Measurements from ENCODE around the gene KRT6C.
"Not testable (repeated sequence)": the region's sequence is repeated elsewhere in the genome, so short reads cannot be mapped to it uniquely, and the experiment has no call there.

KRT6C gene

GRCh38 chr12:52461693-52462092 is 11.9 kb downstream of the KRT6C start:
- in situ Hi-C loops (cut with MboI; ENCODE audit: low sequenced_read_pairs): no loop called here

GRCh38 chr12:52458861-52459260 is 14.7 kb downstream of the KRT6C start:
- in situ Hi-C loops (cut with MboI; ENCODE audit: low sequenced_read_pairs): no loop called here

GRCh38 chr12:52455821-52456220 is 17.8 kb downstream of the KRT6C start:
- in situ Hi-C loops (cut with MboI; ENCODE audit: low sequenced_read_pairs): no loop called here

- in situ Hi-C loops (cut with MboI; ENCODE audit: low sequenced_read_pairs): no loop called here
Observed at GRCh38 chr12:52454411-52455201, 19.0 kb downstream of the KRT6C start.

GRCh38 chr12:52452101-52452500 is 21.5 kb downstream of the KRT6C start, which contains the start of gene KRT6B:
KRT6B (minus strand) TSS chr12:52452146; CDS start chr12:52452078, 68 bp downstream.
- in situ Hi-C loops (cut with MboI; ENCODE audit: low sequenced_read_pairs): no loop called here

GRCh38 chr12:52448228-52448627 is 25.4 kb downstream of the KRT6C start:
- in situ Hi-C loops (cut with MboI; ENCODE audit: low sequenced_read_pairs): no loop called here

- in situ Hi-C loops (cut with MboI; ENCODE audit: low sequenced_read_pairs): not testable (repeated sequence)
Observed at GRCh38 chr12:52447196-52447595, 26.4 kb downstream of the KRT6C start.

GRCh38 chr12:52446367-52447045 is 27.1 kb downstream of the KRT6C start:
- in situ Hi-C loops (cut with MboI; ENCODE audit: low sequenced_read_pairs): no loop called here

GRCh38 chr12:52445876-52446275 is 27.7 kb downstream of the KRT6C start:
- in situ Hi-C loops (cut with MboI; ENCODE audit: low sequenced_read_pairs): no loop called here

GRCh38 chr12:52444647-52445595 is 28.7 kb downstream of the KRT6C start:
- in situ Hi-C loops (cut with MboI; ENCODE audit: low sequenced_read_pairs): no loop called here

- in situ Hi-C loops (cut with MboI; ENCODE audit: low sequenced_read_pairs): no loop called here
Observed at GRCh38 chr12:52443966-52444365, 29.6 kb downstream of the KRT6C start.

- in situ Hi-C loops (cut with MboI; ENCODE audit: low sequenced_read_pairs): no loop called here
Observed at GRCh38 chr12:52442600-52443061, 31.0 kb downstream of the KRT6C start.

GRCh38 chr12:52441320-52441911 is 32.2 kb downstream of the KRT6C start:
- in situ Hi-C loops (cut with MboI; ENCODE audit: low sequenced_read_pairs): no loop called here

- in situ Hi-C loops (cut with MboI; ENCODE audit: low sequenced_read_pairs): no loop called here
Observed at GRCh38 chr12:52440821-52441319, 32.7 kb downstream of the KRT6C start.

- in situ Hi-C loops (cut with MboI; ENCODE audit: low sequenced_read_pairs): no loop called here
Observed at GRCh38 chr12:52439845-52440244, 33.8 kb downstream of the KRT6C start.

GRCh38 chr12:52439420-52439819 is 34.2 kb downstream of the KRT6C start:
- in situ Hi-C loops (cut with MboI; ENCODE audit: low sequenced_read_pairs): no loop called here

GRCh38 chr12:52438305-52439301 is 35.0 kb downstream of the KRT6C start:
- in situ Hi-C loops (cut with MboI; ENCODE audit: low sequenced_read_pairs): no loop called here

GRCh38 chr12:52437508-52437907 is 36.1 kb downstream of the KRT6C start:
- in situ Hi-C loops (cut with MboI; ENCODE audit: low sequenced_read_pairs): no loop called here

- in situ Hi-C loops (cut with MboI; ENCODE audit: low sequenced_read_pairs): no loop called here
Observed at GRCh38 chr12:52436828-52437474, 36.7 kb downstream of the KRT6C start.
